Measurements from ENCODE around the gene TXNRD2.

DNA sequence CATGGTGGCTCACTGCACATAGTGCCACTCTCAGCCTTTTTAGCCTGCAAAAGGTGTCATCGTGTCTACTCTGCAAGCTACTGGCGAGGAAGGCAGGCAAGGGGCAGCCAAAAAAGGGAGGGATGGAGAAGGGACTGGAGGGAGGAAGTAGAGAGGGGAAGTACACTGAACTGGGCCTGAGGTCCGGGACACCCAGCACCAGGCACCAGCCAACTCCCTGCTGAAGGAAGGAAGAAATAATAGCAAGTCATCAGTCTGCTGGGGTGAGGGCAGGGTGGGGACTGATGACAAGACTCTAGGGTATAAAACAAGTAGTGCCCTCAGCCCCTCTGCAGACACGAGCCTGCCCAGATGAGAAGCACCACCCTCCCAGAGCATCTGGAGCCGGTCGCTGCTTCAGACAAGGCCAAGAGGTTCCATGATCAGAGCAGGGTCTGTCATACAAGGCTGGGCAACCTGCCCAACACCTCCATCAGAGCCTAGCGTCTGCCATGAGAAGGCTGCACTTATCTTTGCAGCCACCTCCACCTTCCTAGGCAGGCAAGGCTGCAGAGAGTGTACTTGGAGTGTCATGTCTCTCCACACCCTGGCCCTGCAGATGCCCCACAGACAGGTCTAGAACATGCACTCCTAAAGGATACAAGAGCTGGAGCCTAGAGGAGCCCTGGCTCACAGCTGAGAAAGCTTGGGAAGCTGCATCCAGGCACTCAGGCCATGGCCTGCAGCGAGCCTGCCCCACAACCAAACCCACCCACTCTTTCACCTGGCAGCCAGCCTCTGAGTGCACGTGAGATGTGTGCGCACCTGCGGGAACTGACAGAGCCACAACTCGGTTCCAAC, 9.0 kb downstream of the TXNRD2 start:
- TF ChIP-seq, protein P1, sequence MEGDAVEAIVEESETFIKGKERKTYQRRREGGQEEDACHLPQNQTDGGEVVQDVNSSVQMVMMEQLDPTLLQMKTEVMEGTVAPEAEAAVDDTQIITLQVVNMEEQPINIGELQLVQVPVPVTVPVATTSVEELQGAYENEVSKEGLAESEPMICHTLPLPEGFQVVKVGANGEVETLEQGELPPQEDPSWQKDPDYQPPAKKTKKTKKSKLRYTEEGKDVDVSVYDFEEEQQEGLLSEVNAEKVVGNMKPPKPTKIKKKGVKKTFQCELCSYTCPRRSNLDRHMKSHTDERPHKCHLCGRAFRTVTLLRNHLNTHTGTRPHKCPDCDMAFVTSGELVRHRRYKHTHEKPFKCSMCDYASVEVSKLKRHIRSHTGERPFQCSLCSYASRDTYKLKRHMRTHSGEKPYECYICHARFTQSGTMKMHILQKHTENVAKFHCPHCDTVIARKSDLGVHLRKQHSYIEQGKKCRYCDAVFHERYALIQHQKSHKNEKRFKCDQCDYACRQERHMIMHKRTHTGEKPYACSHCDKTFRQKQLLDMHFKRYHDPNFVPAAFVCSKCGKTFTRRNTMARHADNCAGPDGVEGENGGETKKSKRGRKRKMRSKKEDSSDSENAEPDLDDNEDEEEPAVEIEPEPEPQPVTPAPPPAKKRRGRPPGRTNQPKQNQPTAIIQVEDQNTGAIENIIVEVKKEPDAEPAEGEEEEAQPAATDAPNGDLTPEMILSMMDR (IDR thresholded peaks at IDR 0.05): no peak
- no peak for TF ChIP-seq POLR2A (IDR thresholded peaks at IDR 0.05)
